NCI-H82 treated with DMSO at 0.1 percent for 48 hours (cell line): Measurements from ENCODE around the gene OR51G2.

Source experiments
- DNase-seq: peaks from one replicate; lab custom pipeline; 2025; ENCODE audit not compliant: unreplicated experiment; lab: John Stamatoyannopoulos, UW

OR51G2 gene

DNA sequence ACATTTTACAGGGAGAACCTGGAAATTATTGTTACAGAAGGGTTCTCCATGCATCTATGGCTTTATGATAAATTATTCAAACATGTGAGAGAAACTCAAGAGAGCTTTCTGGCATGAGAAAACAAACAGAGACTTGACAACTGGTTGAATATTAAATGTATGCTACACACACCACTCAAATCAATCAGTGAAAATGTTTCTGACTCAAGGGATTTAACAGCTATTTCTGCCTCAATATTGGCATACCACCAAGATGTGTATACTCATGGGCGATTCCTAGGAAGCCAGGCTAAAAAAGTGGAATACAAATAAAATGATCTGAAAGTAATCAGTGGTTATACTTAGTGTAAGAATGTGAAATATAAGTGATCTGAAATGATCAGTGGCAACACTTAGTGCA is 53.3 kb downstream of the OR51G2 start:
- DNase-seq, result no peak

DNA sequence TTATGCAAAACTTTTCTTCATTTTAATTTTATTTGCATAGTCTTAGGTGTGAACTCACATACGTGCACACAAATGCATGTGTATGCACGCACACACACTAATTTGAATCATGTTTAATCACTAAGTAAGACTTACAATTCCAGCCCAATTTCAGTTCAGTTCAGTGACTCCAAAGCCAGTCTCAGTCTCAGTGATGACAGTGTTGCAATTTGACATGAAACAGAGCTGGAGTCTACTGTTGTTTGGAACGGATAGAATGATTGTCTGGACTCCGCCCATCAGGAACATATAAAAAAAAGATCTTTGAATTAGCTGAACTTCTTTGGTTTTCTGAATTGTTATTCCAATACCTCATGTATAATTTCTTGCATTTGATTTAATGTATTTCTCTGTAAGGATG is 55.3 kb downstream of the OR51G2 start:
- DNase-seq, result no peak
